ENCODE results near the gene FUT4.

DNA sequence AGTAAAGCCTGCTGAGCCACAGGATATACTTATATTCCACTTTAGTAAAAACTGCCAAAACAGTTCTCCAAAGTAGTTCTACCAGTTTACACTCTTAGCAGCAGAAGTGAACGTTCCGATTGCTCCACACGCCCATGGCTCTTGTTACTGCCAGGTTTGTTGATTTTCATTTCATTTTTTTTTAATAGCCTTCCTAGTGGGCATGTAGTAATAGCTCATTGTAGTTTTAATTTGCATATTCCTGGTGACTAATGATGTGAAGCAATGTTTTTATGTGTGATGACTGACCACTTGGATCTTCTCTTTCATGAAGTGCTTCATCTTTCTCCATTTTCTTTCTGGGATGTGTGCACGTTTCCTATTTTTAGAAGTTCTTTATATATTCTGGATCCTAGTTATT, 36.2 kb upstream of the FUT4 start:
- TF ChIP-seq POLR2A (IDR thresholded peaks at IDR 0.05; ENCODE audit: low read length), result no peak
- TF ChIP-seq GATA1 (IDR thresholded peaks at IDR 0.05; ENCODE audit: low read depth, low read length), result no peak
